Measurements from ENCODE around the gene STX3. TPM values are rescaled to one million over a fixed set of nuclear protein-coding genes. Genes with fewer than 3 reads are reported as not detected.
A peak's percentile ranks its signal among the peaks of the same experiment; 100 is the strongest.

STX3 gene
- total RNA-seq: 10 to 100 TPM in 1 of 2 donors, 1 to 10 TPM in 1; 9.5 to 12.6 TPM

GRCh38 chr11:59754859-59755700, at the start of gene STX3:
Gene STX3 (plus strand): TSS chr11:59755376. CDS start chr11:59755606, 230 bp downstream.
- Mint-ChIP-seq H3K27me3 (no peaks in the 10 kb centered on the region), H3K4me1 (no peaks in the 10 kb centered on the region), H3K4me3 (peak within 1 kb of the TSS; percentile 86), H3K36me3 (ENCODE audit: low read depth) (no peaks in the 10 kb centered on the region), H3K27ac (peak within 1 kb of the TSS; percentile 48), H3K9me3 (no peaks in the 10 kb centered on the region)
- peak; percentile 86 for ATAC-seq (replicated peaks)

DNA sequence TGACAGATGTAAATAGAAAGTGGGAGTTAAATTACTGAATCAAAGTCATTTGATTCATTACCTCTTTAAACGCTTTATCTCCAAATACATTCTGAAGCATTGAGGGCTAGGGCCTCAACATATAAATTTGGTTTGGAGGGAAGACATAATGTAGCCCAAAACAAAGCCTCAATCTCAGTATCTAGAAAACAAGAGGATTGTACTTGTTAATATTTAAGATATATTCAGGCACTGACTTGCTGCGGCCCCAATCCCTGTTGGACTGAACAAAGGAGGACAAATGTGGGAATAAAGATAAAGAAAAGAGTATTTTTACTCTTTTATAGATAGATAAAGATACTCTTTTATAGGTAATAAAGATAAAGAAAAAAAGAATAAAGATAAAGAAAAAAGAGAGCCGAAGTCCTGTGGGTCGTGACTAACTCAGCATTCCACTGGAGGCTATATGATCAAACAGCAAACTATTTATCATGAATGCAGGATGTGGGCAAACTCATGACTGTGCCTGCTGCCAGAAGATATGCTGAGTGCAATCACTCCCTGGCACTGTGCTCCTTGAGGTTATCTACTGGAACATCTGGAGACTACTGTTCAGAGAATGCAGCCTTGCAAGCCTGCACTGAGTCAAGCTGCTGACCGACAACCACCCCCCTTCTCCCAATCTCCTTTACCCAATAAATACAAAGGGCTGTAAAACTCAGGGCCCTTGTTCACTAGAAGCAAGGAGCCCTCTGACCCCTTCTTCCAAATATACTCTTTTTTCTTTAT, 48.5 kb upstream of the STX3 start:
- no peak overlapping the region for H3K4me3 Mint-ChIP-seq
- ATAC-seq (replicated peaks): no peak
- H3K4me1 Mint-ChIP-seq: no peaks in the 10 kb centered on the region
- H3K27me3 Mint-ChIP-seq: peaks cover 17% of the 10 kb centered on the region
- H3K36me3 Mint-ChIP-seq (ENCODE audit: low read depth): no peaks in the 10 kb centered on the region
- no peaks in the 10 kb centered on the region for H3K9me3 Mint-ChIP-seq
- H3K27ac Mint-ChIP-seq: no peak overlapping the region

- ATAC-seq (replicated peaks): no peak
- H3K4me1 Mint-ChIP-seq: no peaks in the 10 kb centered on the region
- H3K4me3 Mint-ChIP-seq: no peak overlapping the region
- H3K9me3 Mint-ChIP-seq: no peaks in the 10 kb centered on the region
- no peaks in the 10 kb centered on the region for H3K36me3 Mint-ChIP-seq (ENCODE audit: low read depth)
- H3K27ac Mint-ChIP-seq: no peak overlapping the region
- H3K27me3 Mint-ChIP-seq: peaks cover 17% of the 10 kb centered on the region
Measured at GRCh38 chr11:59707371-59707770, 47.8 kb upstream of the STX3 start.

- ATAC-seq (replicated peaks): no peak
- no peaks in the 10 kb centered on the region for H3K4me1 Mint-ChIP-seq
- peaks cover 23% of the 10 kb centered on the region for H3K27me3 Mint-ChIP-seq
- H3K27ac Mint-ChIP-seq: no peak overlapping the region
- no peaks in the 10 kb centered on the region for H3K36me3 Mint-ChIP-seq (ENCODE audit: low read depth)
- no peaks in the 10 kb centered on the region for H3K9me3 Mint-ChIP-seq
- H3K4me3 Mint-ChIP-seq: no peak overlapping the region
Measured at GRCh38 chr11:59708537-59708936, 46.6 kb upstream of the STX3 start.

- H3K4me3 Mint-ChIP-seq: no peak overlapping the region
- no peak overlapping the region for H3K27ac Mint-ChIP-seq
- H3K9me3 Mint-ChIP-seq: no peaks in the 10 kb centered on the region
- H3K4me1 Mint-ChIP-seq: no peaks in the 10 kb centered on the region
- no peaks in the 10 kb centered on the region for H3K36me3 Mint-ChIP-seq (ENCODE audit: low read depth)
- ATAC-seq (replicated peaks): no peak
- peaks cover 19% of the 10 kb centered on the region for H3K27me3 Mint-ChIP-seq
Measured at GRCh38 chr11:59710136-59710847, 44.9 kb upstream of the STX3 start.

- H3K36me3 Mint-ChIP-seq (ENCODE audit: low read depth): no peaks in the 10 kb centered on the region
- H3K4me3 Mint-ChIP-seq: no peak within 1 kb of the TSS
- no peaks in the 10 kb centered on the region for H3K9me3 Mint-ChIP-seq
- no peaks in the 10 kb centered on the region for H3K4me1 Mint-ChIP-seq
- peaks cover 31% of the 10 kb centered on the region for H3K27me3 Mint-ChIP-seq
- ATAC-seq (replicated peaks): no peak
- no peak within 1 kb of the TSS for H3K27ac Mint-ChIP-seq
Measured at GRCh38 chr11:59713745-59714144, 41.4 kb upstream of the STX3 start, which contains the start of gene OR10V1. Gene OR10V1 (minus strand): TSS chr11:59713845. CDS start chr11:59713845, 0 bp downstream.

DNA sequence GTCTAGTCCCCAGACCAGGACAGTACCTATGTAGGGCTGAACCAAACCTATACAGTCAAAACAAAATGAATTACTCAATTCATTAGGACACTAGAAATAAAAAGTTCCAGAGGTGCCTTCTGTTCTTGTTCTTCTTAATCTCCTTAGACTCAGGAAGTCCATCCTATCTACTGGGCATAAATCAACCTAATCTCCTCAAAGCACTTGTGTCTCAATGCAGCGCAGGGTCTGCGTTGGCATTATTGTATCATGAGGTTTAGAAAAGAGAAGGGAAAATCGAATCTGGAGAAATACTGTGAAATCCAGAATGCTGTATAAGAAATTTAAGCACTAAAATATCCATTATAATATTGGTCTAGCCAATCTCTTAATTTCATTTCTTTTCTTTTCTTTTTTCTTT, 39.1 kb upstream of the STX3 start:
- Mint-ChIP-seq H3K4me3 (no peak overlapping the region), H3K36me3 (ENCODE audit: low read depth) (no peaks in the 10 kb centered on the region), H3K9me3 (no peaks in the 10 kb centered on the region), H3K4me1 (no peaks in the 10 kb centered on the region), H3K27ac (no peak overlapping the region), H3K27me3 (peaks cover 36% of the 10 kb centered on the region)
- no peak for ATAC-seq (replicated peaks)

- H3K4me1 Mint-ChIP-seq: no peaks in the 10 kb centered on the region
- no peak overlapping the region for H3K4me3 Mint-ChIP-seq
- no peak for ATAC-seq (replicated peaks)
- H3K9me3 Mint-ChIP-seq: no peaks in the 10 kb centered on the region
- no peak overlapping the region for H3K27ac Mint-ChIP-seq
- peaks cover 42% of the 10 kb centered on the region for H3K27me3 Mint-ChIP-seq
- no peaks in the 10 kb centered on the region for H3K36me3 Mint-ChIP-seq (ENCODE audit: low read depth)
Measured at GRCh38 chr11:59719556-59719955, 35.6 kb upstream of the STX3 start.

DNA sequence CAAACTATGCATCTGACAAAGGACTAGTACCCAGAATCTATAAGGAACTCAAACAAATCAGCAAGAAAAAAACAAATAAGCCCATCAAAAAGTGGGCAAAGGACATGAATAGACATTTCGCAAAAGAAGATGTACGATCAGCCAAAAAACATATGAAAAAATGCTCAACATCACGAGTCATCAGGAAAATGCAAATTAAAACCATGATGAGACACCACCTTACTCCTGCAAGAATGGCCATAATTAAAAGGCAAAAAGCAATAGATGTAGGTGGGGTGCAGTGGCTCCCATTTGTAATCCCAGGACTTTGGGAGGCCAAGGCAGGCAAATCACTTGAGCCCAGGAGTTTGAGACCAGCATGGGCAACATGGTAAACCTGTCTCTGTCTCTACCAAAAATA, 31.1 kb upstream of the STX3 start:
- H3K4me1 Mint-ChIP-seq: peaks cover 4% of the 10 kb centered on the region
- ATAC-seq (replicated peaks): no peak
- H3K27ac Mint-ChIP-seq: no peak overlapping the region
- H3K9me3 Mint-ChIP-seq: peaks cover 1% of the 10 kb centered on the region
- H3K4me3 Mint-ChIP-seq: no peak overlapping the region
- no peaks in the 10 kb centered on the region for H3K36me3 Mint-ChIP-seq (ENCODE audit: low read depth)
- peaks cover 19% of the 10 kb centered on the region for H3K27me3 Mint-ChIP-seq

GRCh38 chr11:59727426-59727825, 27.8 kb upstream of the STX3 start:
- H3K27me3 Mint-ChIP-seq: peaks cover 10% of the 10 kb centered on the region
- H3K9me3 Mint-ChIP-seq: peaks cover 4% of the 10 kb centered on the region
- no peak for ATAC-seq (replicated peaks)
- peaks cover 6% of the 10 kb centered on the region for H3K4me1 Mint-ChIP-seq
- no peaks in the 10 kb centered on the region for H3K36me3 Mint-ChIP-seq (ENCODE audit: low read depth)
- no peak overlapping the region for H3K4me3 Mint-ChIP-seq
- H3K27ac Mint-ChIP-seq: no peak overlapping the region

GRCh38 chr11:59728154-59728553, 27.0 kb upstream of the STX3 start:
- ATAC-seq (replicated peaks): no peak
- Mint-ChIP-seq H3K4me3 (no peak overlapping the region), H3K4me1 (peaks cover 6% of the 10 kb centered on the region), H3K27me3 (peaks cover 8% of the 10 kb centered on the region), H3K36me3 (ENCODE audit: low read depth) (no peaks in the 10 kb centered on the region), H3K9me3 (peaks cover 4% of the 10 kb centered on the region), H3K27ac (no peak overlapping the region)

DNA sequence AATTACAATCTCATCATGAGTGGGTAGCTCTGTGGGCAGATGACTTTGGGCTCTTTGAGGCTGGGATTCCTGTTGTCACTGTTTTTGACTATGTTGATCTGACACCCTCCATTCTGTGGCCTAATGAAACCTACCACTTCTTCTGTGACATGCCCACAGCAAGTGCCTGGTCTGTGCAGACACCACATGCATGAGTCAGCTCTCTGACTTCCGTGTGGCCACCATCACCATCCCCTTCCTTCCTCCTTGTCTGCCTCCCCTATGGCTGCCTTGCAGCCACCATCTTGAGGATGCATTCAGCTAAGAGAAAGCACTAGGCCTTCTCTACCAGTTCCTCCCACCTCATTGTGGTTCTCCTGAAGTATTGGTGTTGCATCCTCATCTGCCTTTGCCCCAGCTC, 26.3 kb upstream of the STX3 start:
- peaks cover 2% of the 10 kb centered on the region for H3K27me3 Mint-ChIP-seq
- peak; percentile 91 for ATAC-seq (replicated peaks)
- H3K9me3 Mint-ChIP-seq: peaks cover 4% of the 10 kb centered on the region
- no peak overlapping the region for H3K4me3 Mint-ChIP-seq
- H3K36me3 Mint-ChIP-seq (ENCODE audit: low read depth): no peaks in the 10 kb centered on the region
- no peak overlapping the region for H3K27ac Mint-ChIP-seq
- H3K4me1 Mint-ChIP-seq: peaks cover 6% of the 10 kb centered on the region

GRCh38 chr11:59729834-59730233, 25.3 kb upstream of the STX3 start:
- Mint-ChIP-seq H3K27me3 (no peaks in the 10 kb centered on the region), H3K9me3 (peaks cover 4% of the 10 kb centered on the region), H3K27ac (no peak overlapping the region), H3K36me3 (ENCODE audit: low read depth) (no peaks in the 10 kb centered on the region), H3K4me1 (peaks cover 6% of the 10 kb centered on the region), H3K4me3 (no peak overlapping the region)
- ATAC-seq (replicated peaks): no peak

- H3K27me3 Mint-ChIP-seq: peaks cover 4% of the 10 kb centered on the region
- peaks cover 6% of the 10 kb centered on the region for H3K4me1 Mint-ChIP-seq
- H3K36me3 Mint-ChIP-seq (ENCODE audit: low read depth): no peaks in the 10 kb centered on the region
- no peak overlapping the region for H3K27ac Mint-ChIP-seq
- ATAC-seq (replicated peaks): no peak
- no peak overlapping the region for H3K4me3 Mint-ChIP-seq
- H3K9me3 Mint-ChIP-seq: peaks cover 4% of the 10 kb centered on the region
Measured at GRCh38 chr11:59730896-59731565, 24.1 kb upstream of the STX3 start.
